AG10803 (cell line): ENCODE results near the gene INPP5J.

Experiments
- DNase-seq: peaks from one replicate; pipeline ENCODE4 v3.0.0; 2010; ENCODE audit warnings: low read depth
- H3K4me3 ChIP-seq: 2 replicates; pipeline ENCODE4 v1.5.1; 2011; ENCODE audit warnings: mild to moderate bottlenecking, low read length, control low read depth
- TF ChIP-seq, protein P1 (sequence below): conservative IDR thresholded peaks from 2 replicates; pipeline ENCODE4 v1.5.1; 2011; ENCODE audit warnings: mild to moderate bottlenecking, low read length, control low read depth, inconsistent platforms

INPP5J gene

DNA sequence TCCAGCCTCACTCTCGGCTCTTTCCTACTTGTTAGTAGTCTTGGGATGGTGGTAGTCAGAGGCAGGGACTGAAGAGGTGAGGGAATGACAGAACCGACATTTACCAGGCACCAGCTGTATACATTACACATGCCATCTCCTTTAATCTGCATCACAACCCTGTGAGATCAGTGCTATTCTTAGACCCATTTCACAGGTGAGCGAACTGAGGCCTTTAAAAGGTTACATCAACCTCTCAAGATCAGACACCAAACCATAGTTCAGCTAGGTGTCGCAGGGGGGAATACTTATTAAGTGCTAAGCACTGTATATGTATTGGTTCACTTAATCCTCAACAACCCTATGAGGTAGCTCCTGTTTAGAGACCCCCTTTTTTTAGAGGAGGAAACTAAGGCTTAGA, 11.9 kb downstream of the INPP5J start:
- DNase-seq: no peak
- TF ChIP-seq, protein P1, sequence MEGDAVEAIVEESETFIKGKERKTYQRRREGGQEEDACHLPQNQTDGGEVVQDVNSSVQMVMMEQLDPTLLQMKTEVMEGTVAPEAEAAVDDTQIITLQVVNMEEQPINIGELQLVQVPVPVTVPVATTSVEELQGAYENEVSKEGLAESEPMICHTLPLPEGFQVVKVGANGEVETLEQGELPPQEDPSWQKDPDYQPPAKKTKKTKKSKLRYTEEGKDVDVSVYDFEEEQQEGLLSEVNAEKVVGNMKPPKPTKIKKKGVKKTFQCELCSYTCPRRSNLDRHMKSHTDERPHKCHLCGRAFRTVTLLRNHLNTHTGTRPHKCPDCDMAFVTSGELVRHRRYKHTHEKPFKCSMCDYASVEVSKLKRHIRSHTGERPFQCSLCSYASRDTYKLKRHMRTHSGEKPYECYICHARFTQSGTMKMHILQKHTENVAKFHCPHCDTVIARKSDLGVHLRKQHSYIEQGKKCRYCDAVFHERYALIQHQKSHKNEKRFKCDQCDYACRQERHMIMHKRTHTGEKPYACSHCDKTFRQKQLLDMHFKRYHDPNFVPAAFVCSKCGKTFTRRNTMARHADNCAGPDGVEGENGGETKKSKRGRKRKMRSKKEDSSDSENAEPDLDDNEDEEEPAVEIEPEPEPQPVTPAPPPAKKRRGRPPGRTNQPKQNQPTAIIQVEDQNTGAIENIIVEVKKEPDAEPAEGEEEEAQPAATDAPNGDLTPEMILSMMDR: no peak
- H3K4me3 ChIP-seq: no peak overlapping the region

DNA sequence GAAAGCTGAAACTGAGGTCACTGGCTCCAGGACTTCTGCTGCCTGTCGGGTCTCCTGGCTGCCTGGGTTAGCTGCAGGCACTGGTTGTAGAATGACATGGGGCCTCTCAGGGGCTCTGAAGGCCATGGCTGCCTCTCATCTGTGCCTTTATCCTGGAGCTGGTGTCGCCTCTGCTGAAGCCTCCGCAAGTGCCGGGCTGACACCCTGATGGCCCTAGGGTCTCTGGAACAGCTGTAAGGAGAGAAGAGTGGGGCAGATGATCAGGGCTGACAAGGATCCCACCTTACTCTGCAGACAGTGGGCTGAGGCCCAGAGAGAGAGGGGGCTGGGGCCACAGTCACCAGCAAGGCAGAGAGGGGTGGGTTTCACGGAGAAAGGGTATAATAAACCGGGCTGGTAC, 12.9 kb downstream of the INPP5J start:
- TF ChIP-seq, protein P1: no peak
- H3K4me3 ChIP-seq: no peak overlapping the region
- DNase-seq: no peak

DNA sequence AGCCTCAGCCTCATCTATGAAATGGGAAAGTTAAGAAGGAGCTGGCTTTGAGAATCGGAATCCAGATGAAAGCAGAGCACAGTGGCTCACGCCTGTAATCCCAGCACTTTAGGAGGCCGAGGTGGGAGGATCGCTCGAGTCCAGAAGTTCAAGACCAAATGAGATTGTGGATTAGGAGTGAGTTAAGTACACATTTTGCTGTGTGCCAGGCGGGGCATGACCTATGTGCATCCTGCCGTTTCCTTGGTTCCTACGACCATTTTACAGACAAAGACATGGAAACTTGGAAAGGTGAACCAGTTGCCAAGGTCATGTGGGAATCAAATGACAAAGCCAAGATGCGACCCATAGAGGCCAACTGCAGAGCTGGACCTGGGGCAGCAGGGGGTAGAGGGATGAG, 13.4 kb downstream of the INPP5J start:
- DNase-seq: no peak
- TF ChIP-seq, protein P1: no peak
- no peak overlapping the region for H3K4me3 ChIP-seq

DNA sequence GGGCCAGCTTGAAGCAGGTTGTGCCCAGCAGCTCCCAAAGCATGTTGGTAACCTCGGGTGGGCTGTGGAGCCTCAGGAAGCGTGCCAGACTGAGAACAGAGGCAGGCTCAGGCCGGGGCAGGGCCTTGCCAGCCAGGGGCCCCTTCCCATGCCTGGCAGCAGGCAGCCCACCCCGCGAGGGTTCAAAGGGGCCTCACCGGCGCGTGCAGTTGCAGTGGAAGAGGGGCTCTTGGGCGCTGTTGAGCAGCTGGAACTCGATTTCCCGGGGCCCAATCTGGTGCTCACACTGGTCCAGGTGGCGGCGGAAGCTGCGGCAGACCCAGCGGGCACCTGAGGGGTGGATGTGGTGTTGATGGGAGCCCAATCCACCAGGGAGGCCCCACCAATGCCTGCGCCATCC, 13.9 kb downstream of the INPP5J start:
- no peak overlapping the region for H3K4me3 ChIP-seq
- TF ChIP-seq, protein P1: no peak
- no peak for DNase-seq

DNA sequence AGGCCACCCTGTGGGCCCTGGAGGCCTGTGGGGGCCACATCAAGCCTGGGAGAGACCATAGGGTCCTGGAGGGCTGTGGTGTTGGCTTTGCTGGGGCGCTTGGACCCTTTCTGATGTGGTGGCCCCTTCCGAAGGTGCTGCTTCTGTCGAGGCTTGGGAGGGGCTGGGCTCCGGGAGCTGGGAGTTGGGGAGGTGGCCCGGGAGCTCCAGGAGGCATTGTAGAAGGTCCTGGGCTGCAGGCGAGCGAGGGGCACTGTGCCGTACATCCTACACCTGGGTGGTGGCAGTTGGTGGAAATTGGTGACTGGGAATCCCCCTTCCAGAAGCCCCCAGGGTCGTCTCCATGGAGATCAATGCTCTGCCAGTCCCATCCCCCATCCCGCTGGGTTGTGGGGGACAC, 15.0 kb downstream of the INPP5J start:
- no peak overlapping the region for H3K4me3 ChIP-seq
- TF ChIP-seq, protein P1: no peak
- no peak for DNase-seq

DNA sequence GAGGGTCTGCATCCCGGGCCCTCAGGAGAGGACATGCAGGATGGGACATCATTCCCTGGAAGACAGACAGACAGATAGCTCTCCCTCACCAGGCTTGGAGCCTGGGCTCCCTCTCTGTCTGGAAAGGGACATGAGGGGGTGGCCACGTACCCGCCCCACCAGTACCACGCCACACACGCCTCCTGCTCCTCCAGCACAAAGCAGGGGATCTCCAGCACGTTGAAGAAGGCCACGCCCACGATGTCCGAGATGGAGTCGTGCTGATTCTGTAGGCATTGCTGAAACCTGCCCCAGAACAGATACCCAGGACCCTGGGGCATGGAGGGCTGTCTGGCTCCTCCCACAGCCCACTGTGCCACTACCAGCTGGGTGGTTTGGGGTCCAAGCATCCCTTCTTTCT, 15.4 kb downstream of the INPP5J start:
- TF ChIP-seq, protein P1: no peak
- no peak for DNase-seq
- no peak overlapping the region for H3K4me3 ChIP-seq

DNA sequence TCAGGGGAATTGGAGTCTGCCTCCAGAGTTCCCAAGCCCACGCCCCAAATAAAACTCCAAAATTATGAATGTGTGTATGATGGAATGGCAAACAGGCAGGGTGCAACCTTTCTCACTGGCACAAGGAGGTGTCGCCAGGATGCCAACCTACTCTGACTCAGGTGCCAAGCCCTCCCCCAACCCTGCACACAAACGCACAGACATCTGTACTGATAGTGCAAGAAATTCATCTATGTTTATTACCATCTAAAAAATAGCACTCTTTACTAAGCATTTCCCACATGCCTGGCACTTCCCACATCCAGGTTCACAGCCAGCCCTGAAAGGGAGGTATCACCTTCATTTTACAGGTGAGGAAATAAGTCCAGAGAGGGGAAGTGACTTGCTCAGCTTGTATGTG, 16.3 kb downstream of the INPP5J start:
- TF ChIP-seq, protein P1: no peak
- H3K4me3 ChIP-seq: no peak overlapping the region

More for the DNA sequence above, 16.3 kb downstream of the INPP5J start:
- DNase-seq: no peak
